ENCODE measurements around the gene MYO1E. TPM values are rescaled to one million over a fixed set of nuclear protein-coding genes. Genes with fewer than 3 reads are reported as not detected.
A peak's percentile ranks its signal among the peaks of the same experiment; 100 is the strongest.

MYO1E gene
- total RNA-seq, 6 experiments from 2014 or later: 108 to 142 (median 115) TPM

GRCh38 chr15:59203008-59203407, 169.7 kb downstream of the MYO1E start:
- Mint-ChIP-seq H3K4me1 (ENCODE audit: low read depth) (peaks cover 30% of the 10 kb centered on the region), H3K4me3 (no peak overlapping the region), H3K9me3 (no peaks in the 10 kb centered on the region), H3K27ac (no peak overlapping the region), H3K36me3 (ENCODE audit: low read depth) (peaks cover 42% of the 10 kb centered on the region), H3K27me3 (ENCODE audit: insufficient read depth) (no peaks in the 10 kb centered on the region; the same call in 1 of the 2 replicates)
- TF ChIP-seq CTCF (IDR thresholded peaks at IDR 0.05): no peak
- no peak for DNase-seq

- peaks cover 35% of the 10 kb centered on the region for H3K36me3 Mint-ChIP-seq (ENCODE audit: low read depth)
- peak; percentile 52 for DNase-seq
Measured at GRCh38 chr15:59200560-59200959, 172.1 kb downstream of the MYO1E start.

GRCh38 chr15:59199626-59200465, 172.8 kb downstream of the MYO1E start:
- Mint-ChIP-seq H3K27ac (peak overlapping the region; percentile 95), H3K4me3 (peak overlapping the region; percentile 78), H3K4me1 (ENCODE audit: low read depth) (peaks cover 21% of the 10 kb centered on the region), H3K27me3 (ENCODE audit: insufficient read depth) (no peaks in the 10 kb centered on the region; the same call in 1 of the 2 replicates), H3K36me3 (ENCODE audit: low read depth) (peaks cover 36% of the 10 kb centered on the region), H3K9me3 (no peaks in the 10 kb centered on the region)
- TF ChIP-seq CTCF (IDR thresholded peaks at IDR 0.05): no peak
- peak; percentile 84 for DNase-seq

More at GRCh38 chr15:59200560-59200959, 172.1 kb downstream of the MYO1E start:
- no peak for TF ChIP-seq CTCF (IDR thresholded peaks at IDR 0.05)
- Mint-ChIP-seq H3K4me1 (ENCODE audit: low read depth) (peaks cover 21% of the 10 kb centered on the region), H3K9me3 (no peaks in the 10 kb centered on the region), H3K4me3 (peak overlapping the region; percentile 78), H3K27ac (peak overlapping the region; percentile 95), H3K27me3 (ENCODE audit: insufficient read depth) (no peaks in the 10 kb centered on the region; the same call in 1 of the 2 replicates)

- Mint-ChIP-seq H3K4me3 (no peak overlapping the region), H3K36me3 (ENCODE audit: low read depth) (peaks cover 43% of the 10 kb centered on the region)
- DNase-seq: no peak
Measured at GRCh38 chr15:59197454-59197853, 175.2 kb downstream of the MYO1E start.

GRCh38 chr15:59196416-59196815, 176.3 kb downstream of the MYO1E start:
- H3K9me3 Mint-ChIP-seq: no peaks in the 10 kb centered on the region
- no peak overlapping the region for H3K27ac Mint-ChIP-seq
- no peak for TF ChIP-seq CTCF (IDR thresholded peaks at IDR 0.05)
- DNase-seq: no peak
- H3K27me3 Mint-ChIP-seq (ENCODE audit: insufficient read depth): peaks cover 3% of the 10 kb centered on the region
- no peak overlapping the region for H3K4me3 Mint-ChIP-seq
- peaks cover 46% of the 10 kb centered on the region for H3K36me3 Mint-ChIP-seq (ENCODE audit: low read depth)
- H3K4me1 Mint-ChIP-seq (ENCODE audit: low read depth): peaks cover 42% of the 10 kb centered on the region

More at GRCh38 chr15:59197454-59197853, 175.2 kb downstream of the MYO1E start:
- TF ChIP-seq CTCF (IDR thresholded peaks at IDR 0.05): no peak
- no peaks in the 10 kb centered on the region for H3K9me3 Mint-ChIP-seq
- H3K27ac Mint-ChIP-seq: no peak overlapping the region
- H3K27me3 Mint-ChIP-seq (ENCODE audit: insufficient read depth): peaks cover 3% of the 10 kb centered on the region
- H3K4me1 Mint-ChIP-seq (ENCODE audit: low read depth): peaks cover 32% of the 10 kb centered on the region
